SK-N-MC (cell line): Measurements from ENCODE around the gene RIN3.

ENCODE experiments used
- DNase-seq: peaks from one replicate; pipeline ENCODE4 v3.0.0-alpha.2; 2011; ENCODE audit warnings: low read depth, low spot score
- H3K27ac ChIP-seq: fragments of 200-600 bp; sonication (generic); 2 replicates; pipeline ENCODE4 v1.5.1; 2016; ENCODE audit warnings: mixed run types
- H3K36me3 ChIP-seq: fragments of 200-600 bp; sonication (generic); 2 replicates; pipeline ENCODE4 v1.6.1; 2017; ENCODE audit warnings: antibody characterized with exemption, low read length, mixed read lengths; ENCODE audit not compliant: insufficient read depth
- H3K4me3 ChIP-seq: fragments of 200-600 bp; sonication (generic); 2 replicates; pipeline ENCODE4 v1.5.1; 2016
- H3K9ac ChIP-seq: fragments of 200-600 bp; sonication (generic); 2 replicates; pipeline ENCODE4 v1.8.0; 2017; ENCODE audit warnings: mixed run types, mixed read lengths; ENCODE audit not compliant: insufficient read length
- H3K9me3 ChIP-seq: fragments of 200-600 bp; sonication (generic); 2 replicates; pipeline ENCODE4 v1.6.1; 2017; ENCODE audit warnings: low read depth, mild to moderate bottlenecking, antibody characterized with exemption, low read length, moderate library complexity, mixed read lengths
- EZH2 ChIP-seq: fragments of 200-600 bp; sonication (generic); IDR thresholded peaks from one replicate; pipeline ENCODE4 v1.6.1; 2017; ENCODE audit warnings: antibody characterized with exemption
- FOXP2 ChIP-seq: optimal IDR thresholded peaks from 2 replicates; pipeline ENCODE3; 2011; ENCODE audit warnings: mild to moderate bottlenecking, moderate library complexity; ENCODE audit not compliant: insufficient read depth; ENCODE audit errors: extremely low read length, control extremely low read depth
- POLR2AphosphoS5 ChIP-seq: IDR thresholded peaks from 2 replicates; pipeline ENCODE4 v1.6.1; 2012; ENCODE audit warnings: mild to moderate bottlenecking, low read depth, low read length, borderline replicate concordance

The RIN3 gene

GRCh38 chr14:92481811-92482555 lies 31.6 kb upstream of the RIN3 start:
- TF ChIP-seq EZH2, result no peak
- TF ChIP-seq FOXP2, result no peak
- no peak for TF ChIP-seq POLR2AphosphoS5
- H3K9ac ChIP-seq, result no peak overlapping the region

GRCh38 chr14:92482621-92483319 lies 30.8 kb upstream of the RIN3 start:
- Histone ChIP-seq H3K9me3 (no peaks in the 10 kb centered on the region), H3K4me3 (no peak overlapping the region), H3K9ac (no peak overlapping the region), H3K27ac (no peak overlapping the region), H3K36me3 (no peaks in the 10 kb centered on the region)
- no peak for DNase-seq
- TF ChIP-seq FOXP2 (no peak), POLR2AphosphoS5 (no peak), EZH2 (no peak)

More at GRCh38 chr14:92481811-92482555, 31.6 kb upstream of the RIN3 start:
- Histone ChIP-seq H3K36me3 (no peaks in the 10 kb centered on the region), H3K9me3 (no peaks in the 10 kb centered on the region), H3K27ac (no peak overlapping the region), H3K4me3 (no peak overlapping the region)
- no peak for DNase-seq

- H3K9ac ChIP-seq, result no peak overlapping the region
- TF ChIP-seq POLR2AphosphoS5, result no peak
- no peak for DNase-seq
- H3K27ac ChIP-seq, result no peak overlapping the region
- H3K36me3 ChIP-seq, result no peaks in the 10 kb centered on the region
- H3K4me3 ChIP-seq, result no peak overlapping the region
- H3K9me3 ChIP-seq, result no peaks in the 10 kb centered on the region
Measured at GRCh38 chr14:92484132-92484823, 29.3 kb upstream of the RIN3 start.

GRCh38 chr14:92486881-92487280 lies 26.7 kb upstream of the RIN3 start:
- no peak for TF ChIP-seq POLR2AphosphoS5
- Histone ChIP-seq H3K27ac (no peak overlapping the region), H3K4me3 (no peak overlapping the region)

GRCh38 chr14:92487513-92488133 lies 26.0 kb upstream of the RIN3 start:
- DNase-seq, result no peak
- H3K27ac ChIP-seq, result no peak overlapping the region
- no peak overlapping the region for H3K4me3 ChIP-seq
- no peaks in the 10 kb centered on the region for H3K36me3 ChIP-seq
- TF ChIP-seq POLR2AphosphoS5, result no peak
- TF ChIP-seq EZH2, result no peak
- TF ChIP-seq FOXP2, result no peak
- H3K9me3 ChIP-seq, result no peaks in the 10 kb centered on the region
- H3K9ac ChIP-seq, result no peak overlapping the region

More at GRCh38 chr14:92486881-92487280, 26.7 kb upstream of the RIN3 start:
- H3K9me3 ChIP-seq, result no peaks in the 10 kb centered on the region
- H3K36me3 ChIP-seq, result no peaks in the 10 kb centered on the region
- no peak for DNase-seq
- H3K9ac ChIP-seq, result no peak overlapping the region

GRCh38 chr14:92489394-92490238 lies 24.0 kb upstream of the RIN3 start:
- DNase-seq, result no peak
- Histone ChIP-seq H3K9ac (no peak overlapping the region), H3K4me3 (no peak overlapping the region)

GRCh38 chr14:92490239-92490959 lies 23.2 kb upstream of the RIN3 start:
- no peak overlapping the region for H3K9ac ChIP-seq
- H3K4me3 ChIP-seq, result no peak overlapping the region
- DNase-seq, result no peak
- H3K36me3 ChIP-seq, result no peaks in the 10 kb centered on the region
- TF ChIP-seq EZH2 (no peak), POLR2AphosphoS5 (no peak), FOXP2 (no peak)
- no peaks in the 10 kb centered on the region for H3K9me3 ChIP-seq
- no peak overlapping the region for H3K27ac ChIP-seq

More at GRCh38 chr14:92489394-92490238, 24.0 kb upstream of the RIN3 start:
- no peak for TF ChIP-seq EZH2
- TF ChIP-seq POLR2AphosphoS5, result no peak
- TF ChIP-seq FOXP2, result no peak
- no peaks in the 10 kb centered on the region for H3K9me3 ChIP-seq
- no peak overlapping the region for H3K27ac ChIP-seq
- no peaks in the 10 kb centered on the region for H3K36me3 ChIP-seq
